ENCODE measurements around the gene RSF1. TPM values are rescaled to one million over a fixed set of nuclear protein-coding genes. Genes with fewer than 3 reads are reported as not detected.

Gene RSF1
- total and polyA plus RNA-seq, 4 donors: 18.2 to 100 (median 58.2) TPM

GRCh38 chr11:77752516-77752915 is 68.0 kb downstream of the RSF1 start:
- H3K9me3 ChIP-seq (ENCODE audit: control insufficient read depth, low read length): no peaks in the 10 kb centered on the region
- no peak for DNase-seq
- no peak for ATAC-seq (ENCODE audit: low FRiP score)
- no peaks in the 10 kb centered on the region for H3K27me3 ChIP-seq (ENCODE audit: control insufficient read depth in 1 of 2, insufficient read depth in 2 of 2, low read length in 1 of 2)
- no peaks in the 10 kb centered on the region for H3K36me3 ChIP-seq (ENCODE audit: control insufficient read depth in 1 of 2, insufficient read depth in 2 of 2, low read length in 1 of 2)
- intact Hi-C loops (cut with DNase I): no loop called here
- WGBS, 2 donors: 40 to 53% methylated on average over 3 of the region's 3 CpGs
- no peak overlapping the region for H3K4me3 ChIP-seq (ENCODE audit: low read length in 2 of 2)
- H3K27ac ChIP-seq (ENCODE audit: low read depth in 1 of 2, low read length in 2 of 2): no peak overlapping the region
- peaks cover 2 to 3% of the 10 kb centered on the region in 2 donors for H3K4me1 ChIP-seq (ENCODE audit: control insufficient read depth in 1 of 2, insufficient read depth in 2 of 2, low read length in 2 of 2)

DNA sequence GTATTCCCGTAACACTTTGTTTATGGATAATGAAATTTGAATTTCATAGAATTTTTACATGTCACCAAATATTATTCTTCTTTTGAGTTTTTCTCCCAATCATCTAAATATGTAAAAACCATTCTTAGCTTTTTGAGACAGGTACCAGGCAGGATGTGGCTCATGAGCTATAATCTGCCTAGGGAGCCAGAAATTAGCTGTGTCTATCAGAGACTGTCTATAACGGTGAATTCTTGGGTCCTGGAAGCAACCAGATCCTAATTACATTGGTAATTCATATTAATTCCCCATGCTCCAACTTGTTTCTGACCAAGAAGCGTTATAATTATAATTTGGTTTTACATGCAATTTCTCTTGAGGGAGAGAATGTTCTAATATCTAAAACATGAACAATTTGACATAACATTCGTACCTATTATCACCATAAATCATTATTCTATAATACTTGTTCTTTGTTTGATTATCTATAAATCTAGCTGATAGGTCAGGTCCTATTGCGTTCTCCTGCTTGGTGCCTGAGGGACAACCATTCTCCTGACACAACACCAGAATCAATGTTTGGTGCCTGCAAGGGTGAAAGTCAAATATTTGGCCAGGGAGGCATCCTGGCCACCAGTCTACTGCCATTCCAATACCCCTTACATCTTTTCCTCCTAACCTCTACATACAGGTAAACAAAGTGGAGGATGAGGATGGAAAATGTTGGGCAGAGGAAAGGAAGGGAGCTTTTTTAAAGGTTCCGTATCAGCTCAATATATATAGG is 69.9 kb downstream of the RSF1 start:
- 95 to 97% methylated on average over 6 of the region's 6 CpGs for WGBS, 2 donors
- intact Hi-C loops (cut with DNase I): no loop called here
- H3K9me3 ChIP-seq (ENCODE audit: control insufficient read depth, low read length): no peaks in the 10 kb centered on the region
- no peak overlapping the region for H3K4me3 ChIP-seq (ENCODE audit: low read length in 2 of 2)
- no peak overlapping the region for H3K27ac ChIP-seq (ENCODE audit: low read depth in 1 of 2, low read length in 2 of 2)
- H3K27me3 ChIP-seq (ENCODE audit: control insufficient read depth in 1 of 2, insufficient read depth in 2 of 2, low read length in 1 of 2): no peaks in the 10 kb centered on the region
- peaks cover 0 to 2% of the 10 kb centered on the region in 2 donors for H3K4me1 ChIP-seq (ENCODE audit: control insufficient read depth in 1 of 2, insufficient read depth in 2 of 2, low read length in 2 of 2)
- DNase-seq (no peak), ATAC-seq (ENCODE audit: low FRiP score) (no peak)
- H3K36me3 ChIP-seq (ENCODE audit: control insufficient read depth in 1 of 2, insufficient read depth in 2 of 2, low read length in 1 of 2): no peaks in the 10 kb centered on the region

DNA sequence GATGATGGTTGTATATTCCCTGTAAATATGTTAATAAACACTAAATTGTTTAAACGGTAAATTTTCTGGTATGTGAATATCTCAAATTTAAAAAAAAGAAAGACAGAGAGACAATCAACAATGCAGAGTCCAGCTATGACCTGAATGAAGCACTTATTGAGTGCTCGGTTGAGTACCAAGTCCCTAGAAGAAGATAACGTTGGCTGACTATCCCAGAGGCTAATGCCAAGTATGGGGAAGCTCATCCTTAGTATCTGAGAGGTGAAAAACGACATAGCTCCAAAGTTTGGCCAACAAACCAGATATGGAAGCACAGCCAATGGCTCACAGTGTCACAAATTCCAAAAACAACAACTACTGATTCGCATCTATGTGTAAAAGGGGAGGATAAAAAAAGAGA is 71.3 kb downstream of the RSF1 start:
- peaks cover 0 to 2% of the 10 kb centered on the region in 2 donors for H3K4me1 ChIP-seq (ENCODE audit: control insufficient read depth in 1 of 2, insufficient read depth in 2 of 2, low read length in 2 of 2)
- H3K4me3 ChIP-seq (ENCODE audit: low read length in 2 of 2): no peak overlapping the region
- DNase-seq (no peak), ATAC-seq (ENCODE audit: low FRiP score) (no peak)
- no peaks in the 10 kb centered on the region for H3K36me3 ChIP-seq (ENCODE audit: control insufficient read depth in 1 of 2, insufficient read depth in 2 of 2, low read length in 1 of 2)
- no peak overlapping the region for H3K27ac ChIP-seq (ENCODE audit: low read depth in 1 of 2, low read length in 2 of 2)
- 77 to 79% methylated on average over 5 of the region's 5 CpGs for WGBS, 2 donors
- intact Hi-C loops (cut with DNase I): no loop called here
- H3K9me3 ChIP-seq (ENCODE audit: control insufficient read depth, low read length): no peaks in the 10 kb centered on the region
- H3K27me3 ChIP-seq (ENCODE audit: control insufficient read depth in 1 of 2, insufficient read depth in 2 of 2, low read length in 1 of 2): no peaks in the 10 kb centered on the region

- 89 to 90% methylated on average over 5 of the region's 5 CpGs for WGBS, 2 donors
- no peak for DNase-seq
- no peak for ATAC-seq (ENCODE audit: low FRiP score)
- Histone ChIP-seq H3K4me1 (ENCODE audit: control insufficient read depth in 1 of 2, insufficient read depth in 2 of 2, low read length in 2 of 2) (no peaks in the 10 kb centered on the region), H3K9me3 (ENCODE audit: control insufficient read depth, low read length) (no peaks in the 10 kb centered on the region), H3K27me3 (ENCODE audit: control insufficient read depth in 1 of 2, insufficient read depth in 2 of 2, low read length in 1 of 2) (no peaks in the 10 kb centered on the region), H3K36me3 (ENCODE audit: control insufficient read depth in 1 of 2, insufficient read depth in 2 of 2, low read length in 1 of 2) (no peaks in the 10 kb centered on the region), H3K27ac (ENCODE audit: low read depth in 1 of 2, low read length in 2 of 2) (no peak overlapping the region), H3K4me3 (ENCODE audit: low read length in 2 of 2) (no peak overlapping the region)
- intact Hi-C loops (cut with DNase I): no loop called here
Observed at GRCh38 chr11:77748266-77748665, 72.3 kb downstream of the RSF1 start.

- Histone ChIP-seq H3K4me3 (ENCODE audit: low read length in 2 of 2) (no peak overlapping the region), H3K27ac (ENCODE audit: low read depth in 1 of 2, low read length in 2 of 2) (no peak overlapping the region), H3K36me3 (ENCODE audit: control insufficient read depth in 1 of 2, insufficient read depth in 2 of 2, low read length in 1 of 2) (no peaks in the 10 kb centered on the region), H3K4me1 (ENCODE audit: control insufficient read depth in 1 of 2, insufficient read depth in 2 of 2, low read length in 2 of 2) (no peaks in the 10 kb centered on the region), H3K9me3 (ENCODE audit: control insufficient read depth, low read length) (no peaks in the 10 kb centered on the region), H3K27me3 (ENCODE audit: control insufficient read depth in 1 of 2, insufficient read depth in 2 of 2, low read length in 1 of 2) (no peaks in the 10 kb centered on the region)
- ATAC-seq (ENCODE audit: low FRiP score): no peak
- 29 to 37% methylated on average over 3 of the region's 3 CpGs for WGBS, 2 donors
- no peak for DNase-seq
- intact Hi-C loops (cut with DNase I): no loop called here
Observed at GRCh38 chr11:77747381-77747969, 73.0 kb downstream of the RSF1 start.

GRCh38 chr11:77736473-77736872 is 84.0 kb downstream of the RSF1 start:
- Histone ChIP-seq H3K9me3 (ENCODE audit: control insufficient read depth, low read length) (peaks cover under 1% of the 10 kb centered on the region), H3K4me1 (ENCODE audit: control insufficient read depth in 1 of 2, insufficient read depth in 2 of 2, low read length in 2 of 2) (no peaks in the 10 kb centered on the region), H3K27ac (ENCODE audit: low read depth in 1 of 2, low read length in 2 of 2) (no peak overlapping the region), H3K27me3 (ENCODE audit: control insufficient read depth in 1 of 2, insufficient read depth in 2 of 2, low read length in 1 of 2) (no peaks in the 10 kb centered on the region), H3K4me3 (ENCODE audit: low read length in 2 of 2) (no peak overlapping the region), H3K36me3 (ENCODE audit: control insufficient read depth in 1 of 2, insufficient read depth in 2 of 2, low read length in 1 of 2) (peaks cover 3% of the 10 kb centered on the region in 2 donors)
- 97 to 98% methylated on average over 2 of the region's 2 CpGs for WGBS, 2 donors
- no peak for ATAC-seq (ENCODE audit: low FRiP score)
- DNase-seq: no peak
- intact Hi-C loops (cut with DNase I): no loop called here

DNA sequence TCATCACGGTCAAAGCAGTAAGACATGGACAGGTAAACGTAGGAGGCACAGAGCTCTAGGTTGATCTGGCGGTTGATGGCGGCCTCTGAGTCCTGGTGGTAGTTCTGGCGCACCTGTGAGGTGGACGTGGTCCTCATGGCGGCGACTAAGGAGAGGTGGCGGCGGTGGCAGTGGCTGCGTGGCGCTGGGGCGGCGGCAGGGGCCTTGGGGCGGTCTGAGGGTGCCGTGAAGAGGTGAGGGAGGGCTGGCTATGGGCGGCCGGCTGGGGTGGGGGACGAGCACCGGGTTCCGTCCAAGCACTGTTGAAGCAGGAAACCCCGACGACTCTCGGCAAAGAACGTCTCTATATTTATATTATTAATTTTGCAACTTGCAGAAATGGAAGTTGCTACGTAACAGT is 85.6 kb downstream of the RSF1 start:
- WGBS, 2 donors: 98% methylated on average over 26 of the region's 26 CpGs
- no peaks in the 10 kb centered on the region for H3K4me1 ChIP-seq (ENCODE audit: control insufficient read depth in 1 of 2, insufficient read depth in 2 of 2, low read length in 2 of 2)
- no peak overlapping the region for H3K4me3 ChIP-seq (ENCODE audit: low read length in 2 of 2)
- H3K9me3 ChIP-seq (ENCODE audit: control insufficient read depth, low read length): peaks cover 5% of the 10 kb centered on the region
- no peak overlapping the region for H3K27ac ChIP-seq (ENCODE audit: low read depth in 1 of 2, low read length in 2 of 2)
- peaks cover 3 to 5% of the 10 kb centered on the region in 2 donors for H3K36me3 ChIP-seq (ENCODE audit: control insufficient read depth in 1 of 2, insufficient read depth in 2 of 2, low read length in 1 of 2)
- H3K27me3 ChIP-seq (ENCODE audit: control insufficient read depth in 1 of 2, insufficient read depth in 2 of 2, low read length in 1 of 2): no peaks in the 10 kb centered on the region
- ATAC-seq (ENCODE audit: low FRiP score) (no peak), DNase-seq (no peak)
- intact Hi-C loops (cut with DNase I): no loop called here

DNA sequence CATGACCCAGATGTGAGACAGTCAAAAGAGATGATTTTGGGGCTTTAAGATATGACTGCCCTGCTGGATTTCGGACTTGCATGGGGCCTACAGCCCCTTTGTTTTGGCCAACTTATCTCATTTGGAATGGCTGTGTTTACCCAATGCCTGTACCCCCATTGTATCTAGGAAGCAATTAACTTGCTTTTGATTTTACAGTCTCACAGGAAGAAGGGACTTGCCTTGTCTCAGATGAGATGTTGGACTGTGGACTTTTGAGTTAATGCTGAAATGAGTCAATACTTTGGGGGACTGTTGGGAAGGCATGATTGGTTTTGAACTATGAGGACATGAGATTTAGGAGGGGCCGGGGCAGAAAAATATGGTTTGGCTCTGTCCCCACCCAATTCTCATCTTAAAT is 88.4 kb downstream of the RSF1 start:
- Histone ChIP-seq H3K27ac (ENCODE audit: low read depth in 1 of 2, low read length in 2 of 2) (no peak overlapping the region), H3K4me3 (ENCODE audit: low read length in 2 of 2) (no peak overlapping the region), H3K27me3 (ENCODE audit: control insufficient read depth in 1 of 2, insufficient read depth in 2 of 2, low read length in 1 of 2) (no peaks in the 10 kb centered on the region), H3K36me3 (ENCODE audit: control insufficient read depth in 1 of 2, insufficient read depth in 2 of 2, low read length in 1 of 2) (peaks cover 3 to 5% of the 10 kb centered on the region in 2 donors), H3K9me3 (ENCODE audit: control insufficient read depth, low read length) (peaks cover 5% of the 10 kb centered on the region), H3K4me1 (ENCODE audit: control insufficient read depth in 1 of 2, insufficient read depth in 2 of 2, low read length in 2 of 2) (no peaks in the 10 kb centered on the region)
- intact Hi-C loops (cut with DNase I): no loop called here
- WGBS, 2 donors: 96 to 97% methylated on average over 2 of the region's 2 CpGs
- no peak for DNase-seq
- no peak for ATAC-seq (ENCODE audit: low FRiP score)

GRCh38 chr11:77730789-77731188 is 89.7 kb downstream of the RSF1 start:
- peaks cover 5% of the 10 kb centered on the region for H3K9me3 ChIP-seq (ENCODE audit: control insufficient read depth, low read length)
- ATAC-seq (ENCODE audit: low FRiP score): no peak
- H3K27ac ChIP-seq (ENCODE audit: low read depth in 1 of 2, low read length in 2 of 2): no peak overlapping the region
- WGBS, 2 donors: 96 to 97% methylated on average over 3 of the region's 3 CpGs
- peaks cover 0 to 5% of the 10 kb centered on the region in 2 donors for H3K36me3 ChIP-seq (ENCODE audit: control insufficient read depth in 1 of 2, insufficient read depth in 2 of 2, low read length in 1 of 2)
- DNase-seq: no peak
- H3K4me3 ChIP-seq (ENCODE audit: low read length in 2 of 2): no peak overlapping the region
- intact Hi-C loops (cut with DNase I): no loop called here
- peaks cover 0 to 1% of the 10 kb centered on the region in 2 donors for H3K27me3 ChIP-seq (ENCODE audit: control insufficient read depth in 1 of 2, insufficient read depth in 2 of 2, low read length in 1 of 2)
- no peaks in the 10 kb centered on the region for H3K4me1 ChIP-seq (ENCODE audit: control insufficient read depth in 1 of 2, insufficient read depth in 2 of 2, low read length in 2 of 2)

Data from aorta (tissue), 5 donors.